HG02763 (cell line): ENCODE results near the gene GPR25.

Experiments used
- ATAC-seq: cut with Tn5 transposase; IDR thresholded peaks from one replicate; pipeline ENCODE4 v1.9.1; 2021; ENCODE audit warnings: mild to moderate bottlenecking, moderate library complexity; ENCODE audit not compliant: unreplicated experiment

The GPR25 gene

GRCh38 chr1:200869753-200870391 lies 2.9 kb upstream of the GPR25 start:
- peak; percentile 41 for ATAC-seq

GRCh38 chr1:200873116-200873670 lies 412 bp downstream of the GPR25 start:
- ATAC-seq: no peak

- ATAC-seq: no peak
These were observed 1.1 kb downstream of the GPR25 start for GRCh38 chr1:200873671-200874397.

DNA sequence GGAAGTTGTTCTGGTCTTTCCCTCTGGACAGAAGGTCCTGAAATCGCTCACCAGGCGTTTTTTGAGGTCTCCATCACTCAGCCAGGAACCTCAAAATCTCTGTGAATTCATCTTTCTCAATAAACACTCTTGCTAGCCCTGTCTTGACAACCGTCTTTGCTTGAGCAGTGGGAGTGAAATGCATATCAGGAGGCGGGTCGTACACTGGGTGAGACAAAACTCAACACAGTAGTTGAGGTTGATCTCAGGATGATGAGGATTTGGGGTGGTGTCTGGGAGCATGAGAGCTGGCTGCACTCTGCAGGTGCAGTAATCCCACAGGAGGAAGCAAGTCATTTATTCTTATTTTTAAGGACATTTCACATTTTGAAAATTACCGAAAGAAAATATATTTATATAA lies 1.9 kb downstream of the GPR25 start:
- no peak for ATAC-seq

- ATAC-seq: no peak
These were observed 2.6 kb downstream of the GPR25 start for GRCh38 chr1:200875416-200875815.

- ATAC-seq: no peak
These were observed 4.2 kb downstream of the GPR25 start for GRCh38 chr1:200877010-200877409.

DNA sequence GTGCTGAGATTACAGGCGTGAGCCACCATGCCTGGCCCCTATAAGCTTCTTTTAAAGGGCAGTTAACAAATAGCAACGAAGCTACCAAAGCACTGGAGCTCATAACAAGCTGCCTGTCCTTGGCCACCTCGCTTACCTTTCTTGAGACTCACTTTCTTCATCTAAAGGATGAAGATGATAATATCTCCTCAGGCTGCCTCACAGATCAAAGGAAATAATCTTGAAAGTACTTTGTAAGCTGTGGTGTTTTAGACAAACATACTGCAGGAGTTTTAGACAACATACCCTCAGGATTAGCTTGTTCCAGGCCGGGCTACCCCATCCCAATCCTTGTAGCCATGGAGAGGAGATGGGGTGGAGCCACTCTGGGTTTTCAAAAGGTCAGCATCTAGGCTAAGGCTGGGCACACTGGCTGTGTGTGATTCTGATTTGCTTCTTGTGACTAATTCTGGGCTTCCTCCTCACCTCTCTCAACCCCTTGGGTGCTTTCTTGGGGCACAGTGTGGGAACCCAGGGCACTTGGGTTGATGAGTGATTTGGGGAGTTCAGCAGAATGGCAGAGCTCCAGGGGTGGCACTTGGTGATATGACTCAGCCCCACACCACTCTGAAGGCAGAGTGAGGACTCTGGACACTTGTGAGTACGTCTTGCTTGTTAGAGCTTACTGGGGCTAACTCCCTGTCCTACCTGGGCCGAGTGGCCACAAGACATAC lies 5.2 kb downstream of the GPR25 start:
- peak; percentile 55 for ATAC-seq

DNA sequence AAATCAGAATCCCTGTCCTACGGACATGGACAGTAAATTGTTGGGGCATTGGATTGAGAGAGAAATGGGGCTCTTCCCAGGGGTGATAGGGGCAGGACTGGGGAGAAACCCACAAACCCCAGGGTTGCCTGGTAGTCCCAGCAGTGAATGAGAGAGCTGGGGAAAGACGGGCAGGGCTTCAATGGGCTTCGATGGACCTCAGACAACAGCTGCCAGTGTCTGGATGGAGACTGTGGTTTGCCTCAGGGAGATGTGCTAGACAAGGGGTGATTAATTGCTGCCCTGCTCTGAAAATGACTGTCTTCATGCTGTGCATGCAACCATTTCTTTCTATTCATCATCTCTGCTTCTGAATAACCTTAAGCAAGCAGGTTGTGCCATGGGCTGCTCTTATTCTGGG lies 7.4 kb downstream of the GPR25 start:
- no peak for ATAC-seq

DNA sequence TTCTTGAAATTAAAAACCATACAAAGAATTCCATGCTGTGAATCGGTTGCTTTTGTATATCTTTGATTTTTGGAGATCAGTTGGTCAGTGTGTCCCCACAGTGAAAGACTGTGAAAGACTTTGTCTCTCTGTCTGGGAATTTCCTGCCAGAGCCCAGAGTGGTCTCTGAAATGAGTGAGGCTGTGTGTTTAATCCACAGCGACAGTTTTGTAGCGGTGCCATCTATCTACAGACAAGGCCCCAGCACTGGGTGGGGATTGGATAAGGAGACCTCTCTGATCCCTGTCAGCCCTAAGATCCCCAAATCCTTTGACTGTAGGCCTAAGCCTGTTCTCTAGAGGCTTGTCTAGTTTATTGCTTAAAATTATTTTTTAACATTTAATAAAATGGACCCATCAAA lies 10.3 kb downstream of the GPR25 start:
- no peak for ATAC-seq

- ATAC-seq: no peak
These were observed 13.0 kb downstream of the GPR25 start for GRCh38 chr1:200885623-200886402.

GRCh38 chr1:200886594-200886993 lies 13.8 kb downstream of the GPR25 start:
- ATAC-seq: no peak

DNA sequence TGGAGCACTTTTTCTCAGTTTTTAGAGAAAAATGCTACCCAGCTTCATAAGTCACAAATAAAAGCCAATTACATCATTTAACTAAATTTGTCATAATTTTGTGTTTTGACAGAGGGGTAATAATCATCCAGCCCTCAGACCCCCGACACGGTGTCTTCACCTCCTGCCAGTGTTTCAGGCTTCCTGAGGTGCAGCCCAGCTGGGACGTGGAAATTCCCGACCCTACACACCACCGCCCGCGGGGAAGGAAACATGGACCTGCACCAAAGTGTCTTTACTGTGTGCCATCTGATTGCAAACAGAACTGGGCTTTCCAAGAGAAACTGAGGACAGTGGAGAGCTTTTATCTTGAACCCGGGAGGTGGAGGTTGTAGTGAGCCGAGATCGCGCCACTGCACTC lies 14.3 kb downstream of the GPR25 start:
- ATAC-seq: no peak

DNA sequence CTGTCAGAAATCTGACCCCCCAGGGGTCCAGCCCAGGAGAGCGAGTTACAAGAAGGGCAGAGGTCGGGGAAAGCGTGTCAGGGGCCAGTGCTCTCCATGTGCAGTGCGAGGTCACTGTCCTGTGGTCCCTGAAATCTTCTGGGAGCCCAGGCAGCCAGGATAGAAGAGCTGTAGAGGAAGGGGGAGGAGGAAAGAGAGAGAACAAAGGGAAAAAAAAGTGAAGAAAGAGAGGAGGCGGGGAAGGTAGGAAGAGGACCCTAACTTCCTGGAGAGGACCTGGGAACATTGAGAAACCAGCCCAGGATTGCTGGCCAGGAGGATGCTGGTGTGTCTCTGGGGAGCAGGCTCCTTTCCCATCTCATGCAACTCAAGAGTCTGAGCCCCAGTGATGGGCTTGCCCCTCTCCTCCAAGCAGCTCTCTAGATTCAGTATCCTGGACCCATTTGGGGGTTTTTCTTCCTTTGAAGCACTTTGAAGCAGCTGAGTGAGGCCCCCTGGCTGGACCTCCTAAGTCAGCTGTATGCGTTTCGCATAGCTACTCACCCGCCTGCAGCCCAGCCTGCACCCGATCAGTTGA lies 15.1 kb downstream of the GPR25 start:
- ATAC-seq: no peak

GRCh38 chr1:200888349-200888838 lies 15.6 kb downstream of the GPR25 start:
- peak; percentile 91 for ATAC-seq

DNA sequence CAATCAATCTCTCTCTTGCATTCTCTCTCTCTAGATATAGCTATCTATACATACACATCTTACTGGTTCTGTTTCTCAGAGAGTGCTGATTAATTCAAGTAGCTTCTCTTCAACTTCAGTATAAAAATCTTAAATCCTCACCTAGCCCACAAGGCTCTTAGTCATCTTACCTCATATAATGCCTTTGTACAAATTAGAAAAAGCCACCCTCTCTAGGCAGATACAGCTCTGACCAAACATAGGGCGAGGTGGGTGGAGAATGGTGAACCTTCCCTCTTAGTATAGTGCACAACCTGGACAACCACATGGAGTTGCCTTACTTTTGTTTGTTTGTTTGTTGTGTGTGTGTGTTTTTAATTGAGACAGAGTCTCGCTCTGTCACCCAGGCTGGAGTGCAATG lies 16.8 kb downstream of the GPR25 start:
- no peak for ATAC-seq

DNA sequence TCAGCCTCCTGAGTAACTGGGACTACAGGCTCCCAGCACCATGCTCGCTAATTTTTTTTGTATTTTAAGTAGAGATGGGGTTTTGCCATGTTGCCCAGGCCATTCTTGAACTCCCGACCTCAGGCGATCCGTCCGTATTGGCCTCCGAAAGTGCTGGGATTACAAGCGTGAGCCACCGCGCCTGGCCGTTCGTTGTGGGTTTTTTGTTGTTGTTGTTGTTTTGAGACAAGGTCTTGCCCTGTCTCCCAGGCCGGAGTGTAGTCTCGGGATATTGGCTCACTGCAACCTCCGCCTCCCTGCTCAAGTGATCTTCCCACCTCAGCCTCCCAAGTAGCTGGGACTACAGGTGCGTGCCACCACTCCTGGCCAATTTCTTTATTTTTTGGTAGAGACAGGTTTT lies 17.2 kb downstream of the GPR25 start:
- ATAC-seq: no peak

DNA sequence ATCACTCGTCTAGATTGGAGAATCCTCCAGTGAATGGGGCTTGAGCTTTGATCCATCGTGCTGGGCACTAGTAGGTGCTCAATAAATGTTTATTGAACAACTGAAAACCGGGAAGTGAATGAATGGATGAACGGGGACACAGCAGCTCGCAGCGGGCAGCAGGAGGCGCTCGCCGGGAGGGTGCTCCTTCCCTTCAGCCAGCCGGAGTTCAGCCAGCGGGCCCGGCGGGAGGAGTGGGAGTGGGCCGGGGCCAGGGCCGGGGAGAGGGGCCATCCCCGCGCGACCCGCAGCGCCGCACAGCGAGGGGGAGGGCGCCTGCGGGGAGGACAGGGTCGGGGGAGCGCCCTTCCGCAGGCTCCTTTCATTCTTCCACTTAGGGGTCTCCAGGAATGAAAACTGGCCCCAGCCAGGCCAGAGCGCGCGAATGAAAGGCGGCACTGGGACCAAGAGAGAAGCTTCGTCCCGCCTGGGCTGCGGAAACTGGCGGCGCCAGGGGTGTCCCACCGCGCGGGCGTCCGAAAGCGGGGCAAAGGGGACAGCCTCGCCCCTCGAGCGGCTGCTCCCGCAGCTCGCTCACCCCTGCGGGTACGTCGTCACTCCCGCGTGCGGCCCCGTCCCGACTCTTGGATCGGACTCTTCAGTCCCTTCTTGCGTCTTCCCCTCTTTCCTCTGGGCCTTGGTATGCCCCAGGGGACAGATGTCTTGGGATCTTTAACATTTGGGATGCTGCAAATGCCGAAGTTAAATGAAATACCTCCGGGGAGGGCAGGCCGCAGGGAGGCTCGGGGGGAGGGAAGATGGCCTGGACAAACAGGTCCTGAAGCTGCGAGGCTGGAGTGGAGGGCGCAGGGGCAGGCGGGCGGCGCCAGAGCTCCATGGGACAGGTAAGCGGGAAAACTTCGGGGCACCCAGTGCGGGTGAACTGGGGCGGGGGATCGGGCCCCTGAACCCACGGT lies 18.3 kb downstream of the GPR25 start:
- ATAC-seq: no peak

- ATAC-seq: no peak
These were observed 19.0 kb downstream of the GPR25 start for GRCh38 chr1:200891774-200892157.

GRCh38 chr1:200892546-200892945 lies 19.8 kb downstream of the GPR25 start:
- ATAC-seq: no peak
